Effector memory CD8-positive, alpha-beta T cell (primary cell): ENCODE data around the gene ADIRF.
"Not testable (repeated sequence)": the region's sequence is repeated elsewhere in the genome, so short reads cannot be mapped to it uniquely, and the experiment has no call there.

Experiments used
- ATAC-seq: fragments of 150-1000 bp; cut with Tn5 transposase; replicated peaks from 2 replicates; pipeline ENCODE4 v1.10.0; 2021; ENCODE audit warnings: mild to moderate bottlenecking, moderate library complexity
- DNase-seq, 3 experiments: peaks; one replicate each; pipeline ENCODE4 v3.0.0; 2021
- H3K27ac Mint-ChIP-seq, 2 donors: one replicate each; pipeline ENCODE4 v1.8.0; 2022; ENCODE audit warnings: mild to moderate bottlenecking in 2 of 2, mixed read lengths in 2 of 2, moderate library complexity in 2 of 2
- H3K27me3 Mint-ChIP-seq, 2 donors: one replicate each; pipeline ENCODE4 v1.8.0; 2022; ENCODE audit warnings: mixed read lengths in 2 of 2
- H3K36me3 Mint-ChIP-seq: one replicate; pipeline ENCODE4 v1.8.0; 2022; ENCODE audit warnings: mild to moderate bottlenecking, moderate library complexity, mixed read lengths; ENCODE audit not compliant: insufficient read depth
- H3K4me1 Mint-ChIP-seq, 2 donors: one replicate each; pipeline ENCODE4 v1.8.0; 2022; ENCODE audit warnings: low read depth in 2 of 2, mixed read lengths in 2 of 2
- H3K4me3 Mint-ChIP-seq, 2 donors: one replicate each; pipeline ENCODE4 v1.8.0; 2022; ENCODE audit warnings: mild to moderate bottlenecking in 2 of 2, mixed read lengths in 2 of 2, moderate library complexity in 2 of 2
- H3K9me3 Mint-ChIP-seq, 2 donors: one replicate each; pipeline ENCODE4 v1.8.0; 2022; ENCODE audit warnings: mixed read lengths in 2 of 2

The ADIRF gene

GRCh38 chr10:86952697-86953096 lies 15.6 kb upstream of the ADIRF start:
- H3K9me3 Mint-ChIP-seq, H3K36me3 Mint-ChIP-seq, H3K4me3 Mint-ChIP-seq, DNase-seq, ATAC-seq, H3K27ac Mint-ChIP-seq, H3K4me1 Mint-ChIP-seq, H3K27me3 Mint-ChIP-seq: not testable (repeated sequence)

- Mint-ChIP-seq H3K9me3 (peaks cover 2 to 8% of the 10 kb centered on the region in 2 donors), H3K4me1 (peaks cover 5 to 6% of the 10 kb centered on the region in 2 donors), H3K36me3 (no peaks in the 10 kb centered on the region), H3K27ac (no peak overlapping the region), H3K4me3 (no peak overlapping the region), H3K27me3 (no peaks in the 10 kb centered on the region)
- DNase-seq: no peak
- ATAC-seq: no peak
Observed at GRCh38 chr10:86953747-86954680, 14.3 kb upstream of the ADIRF start.

GRCh38 chr10:86954681-86955500 lies 13.4 kb upstream of the ADIRF start:
- H3K4me1 Mint-ChIP-seq: peaks cover 5 to 6% of the 10 kb centered on the region in 2 donors
- no peak overlapping the region for H3K4me3 Mint-ChIP-seq
- peaks cover 2 to 8% of the 10 kb centered on the region in 2 donors for H3K9me3 Mint-ChIP-seq
- no peak for ATAC-seq
- no peaks in the 10 kb centered on the region for H3K36me3 Mint-ChIP-seq
- DNase-seq: no peak
- H3K27ac Mint-ChIP-seq: no peak overlapping the region
- H3K27me3 Mint-ChIP-seq: no peaks in the 10 kb centered on the region

- Mint-ChIP-seq H3K27ac (no peak overlapping the region), H3K36me3 (no peaks in the 10 kb centered on the region), H3K4me1 (peaks cover under 1 to 5% of the 10 kb centered on the region in 2 donors), H3K4me3 (no peak overlapping the region), H3K27me3 (peaks cover 0 to 5% of the 10 kb centered on the region in 2 donors), H3K9me3 (peaks cover 2 to 8% of the 10 kb centered on the region in 2 donors)
- no peak for DNase-seq
- ATAC-seq: no peak
Observed at GRCh38 chr10:86955501-86956194, 12.6 kb upstream of the ADIRF start.

GRCh38 chr10:86956195-86956847 lies 12.0 kb upstream of the ADIRF start:
- H3K36me3 Mint-ChIP-seq: no peaks in the 10 kb centered on the region
- no peak overlapping the region for H3K27ac Mint-ChIP-seq
- ATAC-seq: no peak
- H3K9me3 Mint-ChIP-seq: peaks cover 2 to 8% of the 10 kb centered on the region in 2 donors
- H3K4me1 Mint-ChIP-seq: peaks cover 0 to 6% of the 10 kb centered on the region in 2 donors
- H3K4me3 Mint-ChIP-seq: no peak overlapping the region
- H3K27me3 Mint-ChIP-seq: peaks cover 0 to 10% of the 10 kb centered on the region in 2 donors
- no peak for DNase-seq

- Mint-ChIP-seq H3K4me3 (no peak overlapping the region), H3K27ac (peak overlapping the region in 1 of 2 donors; percentile 52), H3K9me3 (peaks cover 1 to 5% of the 10 kb centered on the region in 2 donors), H3K36me3 (no peaks in the 10 kb centered on the region), H3K4me1 (peaks cover 0 to 6% of the 10 kb centered on the region in 2 donors), H3K27me3 (peaks cover 0 to 16% of the 10 kb centered on the region in 2 donors)
- DNase-seq (no peak), ATAC-seq (no peak)
Observed at GRCh38 chr10:86956848-86957448, 11.3 kb upstream of the ADIRF start.

GRCh38 chr10:86957471-86958115 lies 10.7 kb upstream of the ADIRF start, which contains the start of gene MMRN2:
MMRN2 (minus strand) TSS chr10:86957615; CDS start chr10:86957541, 74 bp downstream.
- Mint-ChIP-seq H3K4me1 (peaks cover 0 to 6% of the 10 kb centered on the region in 2 donors), H3K27ac (peak within 1 kb of the TSS in 1 of 2 donors; percentile 52), H3K36me3 (no peaks in the 10 kb centered on the region), H3K9me3 (no peaks in the 10 kb centered on the region), H3K4me3 (no peak within 1 kb of the TSS), H3K27me3 (peaks cover 0 to 17% of the 10 kb centered on the region in 2 donors)
- no peak for DNase-seq
- ATAC-seq: no peak

- Mint-ChIP-seq H3K36me3 (no peaks in the 10 kb centered on the region), H3K27ac (peak within 1 kb of the TSS in 1 of 2 donors; percentile 52), H3K9me3 (no peaks in the 10 kb centered on the region), H3K4me1 (peaks cover 0 to 6% of the 10 kb centered on the region in 2 donors), H3K27me3 (peaks cover 0 to 17% of the 10 kb centered on the region in 2 donors), H3K4me3 (no peak within 1 kb of the TSS)
- ATAC-seq (no peak), DNase-seq (no peak)
Observed at GRCh38 chr10:86958116-86958900, 10.0 kb upstream of the ADIRF start, which contains the start of gene SNCG. SNCG (plus strand) TSS chr10:86958599; CDS start chr10:86958698, 99 bp downstream.

- Mint-ChIP-seq H3K27me3 (peaks cover 0 to 17% of the 10 kb centered on the region in 2 donors), H3K36me3 (no peaks in the 10 kb centered on the region), H3K27ac (no peak overlapping the region), H3K4me1 (peaks cover 0 to 6% of the 10 kb centered on the region in 2 donors), H3K4me3 (no peak overlapping the region), H3K9me3 (no peaks in the 10 kb centered on the region)
- DNase-seq (no peak), ATAC-seq (no peak)
Observed at GRCh38 chr10:86958901-86959736, 9.2 kb upstream of the ADIRF start.

GRCh38 chr10:86959737-86960002 lies 8.6 kb upstream of the ADIRF start:
- H3K4me1 Mint-ChIP-seq: peaks cover 0 to 6% of the 10 kb centered on the region in 2 donors
- no peaks in the 10 kb centered on the region for H3K36me3 Mint-ChIP-seq
- no peak overlapping the region for H3K27ac Mint-ChIP-seq
- no peak for DNase-seq
- no peak overlapping the region for H3K4me3 Mint-ChIP-seq
- no peaks in the 10 kb centered on the region for H3K9me3 Mint-ChIP-seq
- no peak for ATAC-seq
- peaks cover 0 to 17% of the 10 kb centered on the region in 2 donors for H3K27me3 Mint-ChIP-seq
